ENCODE data around the gene NUBPL.
"Not testable (repeated sequence)": the region's sequence is repeated elsewhere in the genome, so short reads cannot be mapped to it uniquely, and the experiment has no call there.

The NUBPL gene

GRCh38 chr14:31678421-31679249 is 117.4 kb downstream of the NUBPL start:
- no peaks in the 10 kb centered on the region for H3K4me1 Mint-ChIP-seq
- H3K27ac Mint-ChIP-seq, result no peak overlapping the region
- no peaks in the 10 kb centered on the region for H3K27me3 Mint-ChIP-seq
- H3K9me3 Mint-ChIP-seq, result peaks cover 7 to 11% of the 10 kb centered on the region in 2 donors
- DNase-seq (no peak), ATAC-seq (no peak)
- no peak overlapping the region for H3K4me3 Mint-ChIP-seq

DNA sequence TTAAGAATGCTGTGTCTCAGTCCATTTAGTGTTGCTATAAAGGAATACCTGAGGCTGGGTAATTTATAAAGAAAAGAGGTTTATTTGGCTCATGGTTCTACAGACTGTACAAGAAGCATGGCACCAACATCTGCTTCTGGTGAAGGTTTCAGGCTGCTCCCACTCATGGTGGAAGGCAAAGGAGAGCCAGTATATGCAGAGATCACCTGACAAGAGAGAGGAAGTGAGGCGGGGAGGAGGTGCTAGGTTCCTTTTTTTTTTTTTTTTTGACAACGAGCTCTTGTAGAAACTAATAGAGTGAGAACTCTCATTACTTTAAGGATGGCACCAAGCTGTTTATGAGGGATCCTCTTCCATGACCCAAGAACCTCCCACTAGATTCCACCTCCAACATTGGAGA is 121.6 kb downstream of the NUBPL start:
- no peaks in the 10 kb centered on the region for H3K4me1 Mint-ChIP-seq
- no peaks in the 10 kb centered on the region for H3K27me3 Mint-ChIP-seq
- ATAC-seq (no peak), DNase-seq (no peak)
- H3K4me3 Mint-ChIP-seq, result no peak overlapping the region
- H3K9me3 Mint-ChIP-seq, result peaks cover 15% of the 10 kb centered on the region in 2 donors
- H3K27ac Mint-ChIP-seq, result peak overlapping the region in 1 of 2 donors; percentile 38

- no peak for ATAC-seq
- Mint-ChIP-seq H3K9me3 (peaks cover 11 to 13% of the 10 kb centered on the region in 2 donors), H3K27ac (no peak overlapping the region), H3K4me3 (no peak overlapping the region), H3K27me3 (no peaks in the 10 kb centered on the region), H3K4me1 (no peaks in the 10 kb centered on the region)
- no peak for DNase-seq
Observed at GRCh38 chr14:31687726-31688125, 126.5 kb downstream of the NUBPL start.

- Mint-ChIP-seq H3K4me1 (no peaks in the 10 kb centered on the region), H3K27me3 (no peaks in the 10 kb centered on the region), H3K4me3 (no peak overlapping the region), H3K9me3 (peaks cover under 1 to 4% of the 10 kb centered on the region in 2 donors), H3K27ac (no peak overlapping the region)
- DNase-seq (no peak), ATAC-seq (no peak)
Observed at GRCh38 chr14:31690056-31690455, 128.9 kb downstream of the NUBPL start.

DNA sequence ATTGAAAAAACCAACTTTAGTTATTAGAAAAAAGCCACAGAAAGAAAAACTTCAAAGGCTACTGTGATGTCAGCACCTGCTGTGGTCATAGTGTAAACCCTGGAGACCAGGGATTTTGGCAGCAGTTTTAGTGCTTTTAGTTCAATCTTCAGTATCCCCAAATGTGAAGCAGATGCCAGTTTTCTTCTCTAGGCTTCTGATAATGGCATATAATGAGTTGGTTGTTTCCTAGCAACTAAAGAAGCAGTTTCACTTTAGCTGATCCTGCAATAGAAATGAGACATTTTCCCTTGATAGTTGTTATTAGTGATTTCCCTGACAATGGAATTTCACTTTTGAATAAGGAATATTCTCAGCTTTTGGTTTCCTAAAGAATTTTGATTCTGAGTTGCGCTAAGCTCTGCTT is 131.2 kb downstream of the NUBPL start:
- Mint-ChIP-seq H3K27ac (no peak overlapping the region), H3K9me3 (no peaks in the 10 kb centered on the region), H3K27me3 (no peaks in the 10 kb centered on the region), H3K4me3 (no peak overlapping the region), H3K4me1 (no peaks in the 10 kb centered on the region)
- ATAC-seq (no peak), DNase-seq (no peak)

- no peaks in the 10 kb centered on the region for H3K9me3 Mint-ChIP-seq
- ATAC-seq, result no peak
- DNase-seq, result no peak
Observed at GRCh38 chr14:31696378-31696777, 135.2 kb downstream of the NUBPL start.

DNA sequence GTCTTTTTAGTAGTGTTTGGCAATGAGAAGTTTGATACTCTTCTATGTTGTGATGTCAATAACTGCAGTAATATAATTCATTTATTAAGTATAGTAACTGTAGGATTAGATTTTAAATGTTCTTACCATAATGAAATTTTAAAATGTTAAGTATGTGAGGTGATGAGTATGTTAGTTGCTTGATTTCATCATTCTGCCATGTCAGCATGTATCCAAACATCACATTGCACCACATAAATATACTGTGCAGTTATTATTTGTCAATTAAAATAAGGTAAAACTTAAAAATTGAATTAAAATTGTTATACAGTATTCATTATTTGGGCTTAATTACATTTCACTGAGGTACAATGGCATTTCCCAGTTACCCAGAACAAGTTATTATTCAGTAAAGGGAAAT is 138.6 kb downstream of the NUBPL start:
- H3K27ac Mint-ChIP-seq, result no peak overlapping the region
- peaks cover 22 to 25% of the 10 kb centered on the region in 2 donors for H3K9me3 Mint-ChIP-seq
- ATAC-seq (no peak), DNase-seq (no peak)
- H3K27me3 Mint-ChIP-seq, result no peaks in the 10 kb centered on the region
- no peaks in the 10 kb centered on the region for H3K4me1 Mint-ChIP-seq
- H3K4me3 Mint-ChIP-seq, result no peak overlapping the region

More at GRCh38 chr14:31696378-31696777, 135.2 kb downstream of the NUBPL start:
- Mint-ChIP-seq H3K27ac (no peak overlapping the region), H3K4me3 (no peak overlapping the region), H3K4me1 (no peaks in the 10 kb centered on the region), H3K27me3 (no peaks in the 10 kb centered on the region)

GRCh38 chr14:31700282-31701074 is 139.3 kb downstream of the NUBPL start:
- Mint-ChIP-seq H3K27ac (no peak overlapping the region), H3K4me3 (no peak overlapping the region)
- DNase-seq, result no peak

GRCh38 chr14:31702130-31702529 is 140.9 kb downstream of the NUBPL start:
- Mint-ChIP-seq H3K4me1 (no peaks in the 10 kb centered on the region), H3K27me3 (no peaks in the 10 kb centered on the region), H3K4me3 (no peak overlapping the region), H3K27ac (no peak overlapping the region), H3K9me3 (peaks cover 22 to 34% of the 10 kb centered on the region in 2 donors)
- ATAC-seq (no peak), DNase-seq (no peak)

More at GRCh38 chr14:31700282-31701074, 139.3 kb downstream of the NUBPL start:
- Mint-ChIP-seq H3K4me1 (no peaks in the 10 kb centered on the region), H3K27me3 (no peaks in the 10 kb centered on the region), H3K9me3 (peaks cover 22 to 26% of the 10 kb centered on the region in 2 donors)
- no peak for ATAC-seq

GRCh38 chr14:31703056-31703455 is 141.9 kb downstream of the NUBPL start:
- H3K4me3 Mint-ChIP-seq, result no peak overlapping the region
- DNase-seq (no peak), ATAC-seq (no peak)
- H3K27me3 Mint-ChIP-seq, result no peaks in the 10 kb centered on the region
- H3K27ac Mint-ChIP-seq, result no peak overlapping the region
- H3K9me3 Mint-ChIP-seq, result peaks cover 22 to 34% of the 10 kb centered on the region in 2 donors
- H3K4me1 Mint-ChIP-seq, result no peaks in the 10 kb centered on the region

DNA sequence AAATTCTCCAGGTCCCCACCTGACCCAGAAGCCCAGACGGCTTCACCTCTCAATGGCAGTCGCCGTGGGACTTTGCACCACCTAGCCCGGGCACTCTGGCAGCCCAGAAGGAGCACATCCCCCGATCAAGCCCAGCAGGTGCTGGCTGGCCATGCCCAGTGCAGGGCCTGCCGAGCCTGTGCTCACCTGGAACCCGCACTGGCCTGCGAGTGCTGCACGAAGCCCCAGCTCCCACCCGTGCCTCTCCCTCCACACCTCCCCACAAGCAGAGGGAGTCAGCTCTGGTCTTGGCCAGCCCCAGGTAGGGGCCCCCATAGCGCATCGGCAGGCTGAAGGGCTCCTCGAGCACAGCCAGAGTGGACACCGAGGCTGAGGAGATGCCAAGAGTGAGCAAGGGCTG is 144.5 kb downstream of the NUBPL start:
- H3K4me3 Mint-ChIP-seq, result no peak overlapping the region
- no peaks in the 10 kb centered on the region for H3K27me3 Mint-ChIP-seq
- H3K4me1 Mint-ChIP-seq, result no peaks in the 10 kb centered on the region
- no peak for DNase-seq
- no peak overlapping the region for H3K27ac Mint-ChIP-seq
- H3K9me3 Mint-ChIP-seq, result peaks cover 38 to 55% of the 10 kb centered on the region in 2 donors
- ATAC-seq, result no peak

DNA sequence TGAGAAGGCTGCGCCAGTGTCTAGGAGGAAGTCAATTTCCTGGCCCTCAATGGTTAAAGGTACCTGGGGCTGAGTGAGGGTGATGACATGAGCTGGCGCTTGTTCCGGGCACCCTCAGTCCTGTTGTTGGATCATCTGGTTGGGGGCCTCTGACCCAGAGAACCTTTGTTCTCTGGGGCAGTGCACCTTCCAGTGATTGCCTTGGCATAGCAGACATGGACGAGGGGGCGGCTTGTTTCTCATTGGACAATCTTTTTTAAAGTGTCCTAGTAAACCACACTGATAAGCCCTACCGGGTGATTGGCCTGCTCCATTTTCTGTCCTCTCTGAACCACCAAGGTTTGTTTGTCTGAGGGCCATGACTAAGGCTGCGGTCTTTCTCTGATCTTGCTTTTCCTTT is 147.5 kb downstream of the NUBPL start:
- not testable (repeated sequence) for ATAC-seq, H3K4me3 Mint-ChIP-seq, H3K27me3 Mint-ChIP-seq, H3K27ac Mint-ChIP-seq, DNase-seq, H3K4me1 Mint-ChIP-seq
- peaks cover 22 to 58% of the 10 kb centered on the region in 2 donors for H3K9me3 Mint-ChIP-seq

GRCh38 chr14:31712244-31713127 is 151.3 kb downstream of the NUBPL start:
- Mint-ChIP-seq H3K4me3 (no peak overlapping the region), H3K27me3 (no peaks in the 10 kb centered on the region), H3K4me1 (no peaks in the 10 kb centered on the region), H3K9me3 (peaks cover 17 to 40% of the 10 kb centered on the region in 2 donors), H3K27ac (no peak overlapping the region)
- no peak for DNase-seq
- no peak for ATAC-seq

GRCh38 chr14:31716208-31716607 is 155.0 kb downstream of the NUBPL start:
- ATAC-seq, result no peak
- H3K27me3 Mint-ChIP-seq, result no peaks in the 10 kb centered on the region
- H3K27ac Mint-ChIP-seq, result no peak overlapping the region
- peaks cover 5 to 13% of the 10 kb centered on the region in 2 donors for H3K9me3 Mint-ChIP-seq
- DNase-seq, result no peak
- no peaks in the 10 kb centered on the region for H3K4me1 Mint-ChIP-seq
- H3K4me3 Mint-ChIP-seq, result no peak overlapping the region

Measured in stimulated activated naive CD8-positive, alpha-beta T cell treated with anti-CD3 and anti-CD28 coated beads, Interleukin-15, amount 100 ng/mL, for 72 hours (primary cell).